SU-DHL-6 (cell line): Measurements from ENCODE around the gene MEI1.

Experiments used
- H2AFZ ChIP-seq: fragments of 200-600 bp; sonication (generic); 2 replicates; pipeline ENCODE4 v1.6.1; 2014; ENCODE audit warnings: low read depth, mild to moderate bottlenecking, moderate library complexity, mixed read lengths, antibody characterized with exemption, low read length; ENCODE audit not compliant: severe bottlenecking
- H3F3A ChIP-seq: fragments of 200-600 bp; shearing (Covaris generic); 2 replicates; pipeline ENCODE4 v1.6.0; 2016; ENCODE audit warnings: antibody characterized with exemption, mild to moderate bottlenecking; ENCODE audit not compliant: insufficient read depth
- H3K27ac ChIP-seq: fragments of 200-600 bp; sonication (generic); 2 replicates; pipeline ENCODE4 v1.5.1; 2016; ENCODE audit warnings: low read depth, mild to moderate bottlenecking, low read length, moderate library complexity, mixed read lengths
- H3K27me3 ChIP-seq: fragments of 200-600 bp; sonication (generic), shearing (Covaris generic); 2 replicates; pipeline ENCODE4 v1.6.0; 2014; ENCODE audit warnings: mild to moderate bottlenecking, low read length
- H3K36me3 ChIP-seq: fragments of 200-600 bp; sonication (generic); 2 replicates; pipeline ENCODE4 v1.6.1; 2014; ENCODE audit warnings: mild to moderate bottlenecking, low read length, mixed read lengths
- H3K4me2 ChIP-seq: fragments of 300-600, 200-600 bp; shearing (Covaris generic), sonication (generic); 2 replicates; pipeline ENCODE4 v1.6.0; 2014; ENCODE audit warnings: low read length, low read depth, mild to moderate bottlenecking; ENCODE audit not compliant: poor library complexity, severe bottlenecking
- H3K4me3 ChIP-seq: fragments of 200-600 bp; sonication (generic); 2 replicates; pipeline ENCODE4 v1.5.1; 2014; ENCODE audit warnings: antibody characterized with exemption, low read length, mild to moderate bottlenecking, mixed read lengths; ENCODE audit not compliant: insufficient read depth, poor library complexity, severe bottlenecking
- H3K79me2 ChIP-seq: fragments of 200-600 bp; sonication (generic); 2 replicates; pipeline ENCODE4 v1.6.1; 2014; ENCODE audit warnings: mild to moderate bottlenecking, low read length, moderate library complexity; ENCODE audit not compliant: insufficient read depth
- H3K9ac ChIP-seq: fragments of 200-600 bp; sonication (generic); 2 replicates; pipeline ENCODE4 v1.7.0; 2014; ENCODE audit warnings: mild to moderate bottlenecking, low read length
- H3K9me2 ChIP-seq: fragments of 200-600 bp; sonication (generic); replicated peaks from 2 replicates; pipeline ENCODE4 v1.6.1; 2014; ENCODE audit warnings: low read length; ENCODE audit not compliant: insufficient read depth
- H3K9me3 ChIP-seq: fragments of 200-600 bp; sonication (generic); 2 replicates; pipeline ENCODE4 v1.6.1; 2014; ENCODE audit warnings: low read length, mixed read lengths; ENCODE audit not compliant: insufficient read depth
- H4K20me1 ChIP-seq: fragments of 200-600 bp; sonication (generic); 2 replicates; pipeline ENCODE4 v1.6.1; 2014; ENCODE audit warnings: low read depth, mild to moderate bottlenecking, antibody characterized with exemption, low read length, moderate library complexity, mixed read lengths
- EZH2phosphoT487 ChIP-seq: fragments of 200-600 bp; sonication (generic), shearing (Covaris generic); conservative IDR thresholded peaks from 2 replicates; pipeline ENCODE4 v1.6.1; 2018; ENCODE audit warnings: mild to moderate bottlenecking, antibody characterized with exemption, low read length, moderate library complexity, mixed read lengths
- TF ChIP-seq, protein P1 (sequence below): fragments of 200-600 bp; sonication (generic); IDR thresholded peaks from one replicate; pipeline ENCODE4 v1.5.1; 2017; ENCODE audit warnings: antibody characterized with exemption, mild to moderate bottlenecking, low read length, moderate library complexity; ENCODE audit not compliant: insufficient read depth, poor library complexity, severe bottlenecking

Gene MEI1

DNA sequence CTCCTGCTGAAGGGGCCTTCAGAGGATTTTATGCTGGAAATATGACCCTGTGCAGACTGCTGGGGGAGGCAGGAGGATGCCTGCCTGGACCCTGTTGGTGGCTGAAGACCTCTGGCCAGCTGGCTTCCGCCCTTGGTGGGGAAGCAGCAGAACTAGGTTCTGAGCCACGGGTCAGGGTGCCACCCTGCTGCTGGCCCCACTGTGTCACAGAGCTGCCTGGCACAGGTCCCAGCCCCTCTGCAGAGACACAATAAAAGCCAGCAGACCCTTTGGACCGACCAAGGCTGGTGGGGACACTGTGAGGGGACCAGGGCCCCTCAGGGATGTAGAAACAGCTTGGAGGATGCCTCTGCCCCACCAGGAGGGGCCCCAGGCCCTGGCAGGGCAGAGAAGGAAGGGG lies 126.7 kb downstream of the MEI1 start:
- TF ChIP-seq, protein P1, sequence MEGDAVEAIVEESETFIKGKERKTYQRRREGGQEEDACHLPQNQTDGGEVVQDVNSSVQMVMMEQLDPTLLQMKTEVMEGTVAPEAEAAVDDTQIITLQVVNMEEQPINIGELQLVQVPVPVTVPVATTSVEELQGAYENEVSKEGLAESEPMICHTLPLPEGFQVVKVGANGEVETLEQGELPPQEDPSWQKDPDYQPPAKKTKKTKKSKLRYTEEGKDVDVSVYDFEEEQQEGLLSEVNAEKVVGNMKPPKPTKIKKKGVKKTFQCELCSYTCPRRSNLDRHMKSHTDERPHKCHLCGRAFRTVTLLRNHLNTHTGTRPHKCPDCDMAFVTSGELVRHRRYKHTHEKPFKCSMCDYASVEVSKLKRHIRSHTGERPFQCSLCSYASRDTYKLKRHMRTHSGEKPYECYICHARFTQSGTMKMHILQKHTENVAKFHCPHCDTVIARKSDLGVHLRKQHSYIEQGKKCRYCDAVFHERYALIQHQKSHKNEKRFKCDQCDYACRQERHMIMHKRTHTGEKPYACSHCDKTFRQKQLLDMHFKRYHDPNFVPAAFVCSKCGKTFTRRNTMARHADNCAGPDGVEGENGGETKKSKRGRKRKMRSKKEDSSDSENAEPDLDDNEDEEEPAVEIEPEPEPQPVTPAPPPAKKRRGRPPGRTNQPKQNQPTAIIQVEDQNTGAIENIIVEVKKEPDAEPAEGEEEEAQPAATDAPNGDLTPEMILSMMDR: no peak
- no peak for TF ChIP-seq EZH2phosphoT487
- Histone ChIP-seq H3K27ac (no peak overlapping the region), H3K9me3 (no peaks in the 10 kb centered on the region), H2AFZ (no peak overlapping the region), H3K9me2 (no peaks in the 10 kb centered on the region), H4K20me1 (no peaks in the 10 kb centered on the region), H3K27me3 (no peaks in the 10 kb centered on the region), H3K9ac (no peak overlapping the region), H3K4me2 (no peak overlapping the region), H3K79me2 (no peaks in the 10 kb centered on the region), H3K36me3 (no peaks in the 10 kb centered on the region), H3F3A (peaks cover 14% of the 10 kb centered on the region; the same call in 1 of the 2 replicates), H3K4me3 (no peak overlapping the region)

DNA sequence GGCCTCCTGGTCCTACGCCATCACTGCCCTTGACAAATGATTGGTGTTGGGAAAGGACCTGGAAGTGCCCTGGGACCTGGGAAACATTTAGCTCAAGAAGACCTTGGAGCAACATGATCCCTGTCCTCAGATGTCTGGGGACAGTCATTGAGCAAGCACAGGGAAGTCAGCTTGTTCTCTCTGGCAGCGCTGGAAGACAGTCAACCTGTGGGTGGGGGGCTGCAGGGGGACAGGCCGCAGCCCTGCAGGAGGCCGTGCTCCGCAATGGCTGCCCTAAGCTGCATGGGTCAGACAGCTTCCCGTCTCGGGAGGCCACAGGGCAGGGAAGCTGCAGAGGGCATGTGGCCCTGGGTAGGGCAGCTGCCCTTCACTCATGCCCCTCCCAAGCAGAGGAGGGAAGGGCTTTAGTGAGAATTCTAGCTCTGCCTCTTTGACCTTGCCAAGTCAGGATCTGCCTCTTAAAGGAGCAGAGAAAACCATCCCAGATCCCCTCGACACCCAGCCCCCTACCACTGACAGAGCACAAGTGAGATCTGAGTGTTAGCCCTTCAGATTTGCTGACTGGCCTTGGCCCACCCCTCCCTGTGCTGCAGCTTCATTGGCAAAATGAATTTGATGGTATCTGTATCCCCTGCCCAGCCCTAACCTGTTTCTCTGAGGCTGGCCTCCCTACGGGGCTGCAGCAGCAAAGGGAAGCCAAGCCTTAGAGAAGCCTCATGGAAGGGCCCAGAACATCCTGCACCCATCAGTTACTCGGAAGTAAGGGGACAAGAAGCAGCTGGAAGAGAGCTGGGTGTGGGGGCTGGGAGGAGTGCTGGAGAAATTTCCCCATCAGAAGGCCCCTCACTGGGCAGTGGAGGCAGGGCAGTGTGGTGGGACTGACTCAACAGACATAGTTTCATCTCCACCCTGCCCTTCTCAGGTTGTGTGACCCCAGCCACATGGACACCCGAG lies 127.4 kb downstream of the MEI1 start:
- Histone ChIP-seq H3K9ac (no peak overlapping the region), H4K20me1 (no peaks in the 10 kb centered on the region), H3F3A (peaks cover 18% of the 10 kb centered on the region), H3K27ac (no peak overlapping the region), H3K4me2 (no peak overlapping the region), H3K9me2 (no peaks in the 10 kb centered on the region), H3K36me3 (peaks cover under 1% of the 10 kb centered on the region; the same call in 1 of the 2 replicates), H3K9me3 (no peaks in the 10 kb centered on the region), H3K79me2 (no peaks in the 10 kb centered on the region), H2AFZ (no peak overlapping the region), H3K27me3 (no peaks in the 10 kb centered on the region), H3K4me3 (no peak overlapping the region)
- TF ChIP-seq EZH2phosphoT487: no peak
- TF ChIP-seq, protein P1: no peak

DNA sequence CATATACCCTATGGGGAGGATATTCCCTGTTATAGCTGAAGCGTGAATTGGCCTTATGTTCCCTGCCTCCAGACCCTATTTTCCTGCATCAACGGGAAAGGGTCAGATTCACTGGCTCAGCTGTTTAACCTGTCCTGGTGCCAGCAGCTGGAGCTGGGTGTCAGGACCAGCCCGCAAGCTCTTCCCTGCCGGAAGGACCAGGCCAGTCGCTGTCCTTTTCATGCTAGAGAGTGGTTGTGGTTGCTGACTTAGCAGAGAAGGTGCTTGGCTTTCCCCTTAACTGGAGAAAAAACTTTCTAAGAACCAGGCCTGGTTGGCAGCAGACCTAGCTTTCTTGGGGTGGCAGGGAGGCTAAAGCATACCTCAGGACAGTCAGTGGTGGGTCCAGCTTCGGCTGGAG lies 128.4 kb downstream of the MEI1 start:
- Histone ChIP-seq H3K9ac (no peak overlapping the region), H3K27me3 (no peaks in the 10 kb centered on the region)
- TF ChIP-seq, protein P1: no peak
- TF ChIP-seq EZH2phosphoT487: no peak

More for the DNA sequence above, 128.4 kb downstream of the MEI1 start:
- no peaks in the 10 kb centered on the region for H3K79me2 ChIP-seq
- no peaks in the 10 kb centered on the region for H3K9me2 ChIP-seq
- H4K20me1 ChIP-seq: no peaks in the 10 kb centered on the region
- no peak overlapping the region for H3K4me2 ChIP-seq
- H3K9me3 ChIP-seq: 0 out of 2 replicates have a peak, but pooled peaks cover 4% of the 10 kb centered on the region
- no peak overlapping the region for H2AFZ ChIP-seq
- H3K27ac ChIP-seq: peak overlapping the region; percentile 14
- H3F3A ChIP-seq: peaks cover 23% of the 10 kb centered on the region
- H3K4me3 ChIP-seq: no peak overlapping the region
- H3K36me3 ChIP-seq: peaks cover 6% of the 10 kb centered on the region; the same call in 1 of the 2 replicates
